CD4-positive, alpha-beta T cell treated with Interleukin-21 for 1 hour (primary cell): ENCODE results near the gene CCL11.
A peak's percentile ranks its signal among the peaks of the same experiment; 100 is the strongest.

ENCODE experiments used
- DNase-seq: peaks from one replicate; pipeline ENCODE4 v3.0.0-alpha.2; 2020

CCL11 gene

DNA sequence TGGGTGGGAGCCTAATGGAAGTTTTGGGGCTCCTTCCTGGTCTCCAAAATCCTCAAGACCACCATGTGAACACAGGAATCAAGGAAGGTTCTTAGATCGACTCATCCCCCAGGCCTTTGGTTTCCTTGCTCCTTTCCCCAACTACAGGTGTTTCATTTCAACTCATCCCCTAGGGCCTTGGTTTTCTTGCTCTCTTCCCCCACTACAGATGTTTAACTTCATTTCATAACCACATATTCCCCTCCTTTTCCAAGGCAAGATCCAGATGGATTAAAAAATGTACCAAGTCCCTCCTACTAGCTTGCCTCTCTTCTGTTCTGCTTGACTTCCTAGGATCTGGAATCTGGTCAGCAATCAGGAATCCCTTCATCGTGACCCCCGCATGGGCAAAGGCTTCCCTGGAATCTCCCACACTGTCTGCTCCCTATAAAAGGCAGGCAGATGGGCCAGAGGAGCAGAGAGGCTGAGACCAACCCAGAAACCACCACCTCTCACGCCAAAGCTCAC is at the start of gene CCL11:
Gene CCL11 (plus strand): TSS at position 457 of the 507 bp plus-strand sequence. CDS start 67 bp downstream, outside the sequence.
- no peak for DNase-seq

DNA sequence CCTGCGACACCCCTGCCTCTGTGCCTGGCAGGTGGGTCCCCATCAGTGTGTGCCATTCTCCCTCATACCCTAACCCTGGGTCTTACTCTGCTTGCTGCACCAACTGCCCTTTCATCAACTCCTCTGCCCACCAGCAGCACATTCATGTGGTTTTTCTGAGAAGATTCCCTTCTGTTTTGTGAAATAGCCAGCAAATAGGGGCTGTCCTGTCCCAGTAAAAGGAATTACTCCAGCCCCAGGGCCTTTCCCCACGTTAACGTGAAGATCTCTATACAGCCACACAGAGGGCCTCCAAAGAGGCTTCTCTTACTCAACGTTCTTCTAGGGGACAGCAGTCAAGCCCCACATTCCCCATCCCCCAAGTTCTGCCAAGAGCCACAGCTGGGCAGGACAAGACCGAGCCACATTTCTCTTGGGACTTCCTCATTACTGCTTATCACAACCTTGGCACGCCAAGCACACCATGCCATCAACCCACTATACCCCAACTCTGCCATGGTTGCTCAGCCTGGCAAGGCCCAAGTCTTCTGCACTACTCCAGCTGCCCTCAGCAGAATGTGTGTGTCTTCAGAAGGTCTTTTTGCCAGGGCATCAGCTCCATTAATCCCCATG is 49.2 kb upstream of the CCL11 start:
- DNase-seq, result no peak

DNA sequence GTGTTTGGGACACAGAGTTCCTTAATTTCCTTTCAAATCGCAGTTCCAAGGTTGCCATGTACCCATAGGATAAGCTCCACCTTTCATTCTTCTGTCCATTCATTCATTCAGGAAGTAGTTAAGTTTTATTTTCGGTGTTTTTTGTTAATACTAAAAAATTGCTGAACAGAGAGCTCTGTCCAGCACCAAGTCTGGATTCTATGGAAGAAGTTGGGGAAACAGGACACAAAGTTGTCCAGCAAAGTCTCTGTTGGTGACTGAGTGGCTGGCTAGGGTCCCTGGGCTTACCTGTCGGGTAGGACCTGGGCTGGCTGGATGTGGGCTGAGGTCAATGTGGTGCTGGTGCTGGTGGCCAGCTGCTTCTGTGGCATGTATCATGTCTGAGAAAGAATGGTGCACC is 48.1 kb upstream of the CCL11 start:
- no peak for DNase-seq

DNA sequence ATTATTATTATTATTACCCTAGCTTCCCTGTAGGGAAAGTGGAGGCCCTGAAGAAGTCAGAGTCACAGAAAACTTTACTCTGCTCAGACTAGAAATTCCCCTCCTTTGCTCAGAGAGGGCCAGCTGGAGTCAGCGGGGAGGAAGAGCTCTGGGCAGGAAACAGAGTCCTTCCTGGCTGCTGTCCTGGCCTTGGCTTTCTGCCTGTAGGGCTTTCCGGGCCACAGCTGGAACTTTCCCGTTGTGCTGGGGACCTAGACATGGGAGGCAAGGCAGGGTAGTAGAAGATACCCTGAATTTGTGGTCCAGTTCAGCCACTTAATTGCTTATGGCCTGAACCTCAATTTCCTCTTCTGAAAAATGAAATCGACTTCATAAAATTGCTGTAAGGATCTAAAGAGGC is 44.5 kb upstream of the CCL11 start:
- no peak for DNase-seq

- peak; percentile 4 for DNase-seq
These were observed 42.8 kb upstream of the CCL11 start for GRCh38 chr17:34242587-34243363.

DNA sequence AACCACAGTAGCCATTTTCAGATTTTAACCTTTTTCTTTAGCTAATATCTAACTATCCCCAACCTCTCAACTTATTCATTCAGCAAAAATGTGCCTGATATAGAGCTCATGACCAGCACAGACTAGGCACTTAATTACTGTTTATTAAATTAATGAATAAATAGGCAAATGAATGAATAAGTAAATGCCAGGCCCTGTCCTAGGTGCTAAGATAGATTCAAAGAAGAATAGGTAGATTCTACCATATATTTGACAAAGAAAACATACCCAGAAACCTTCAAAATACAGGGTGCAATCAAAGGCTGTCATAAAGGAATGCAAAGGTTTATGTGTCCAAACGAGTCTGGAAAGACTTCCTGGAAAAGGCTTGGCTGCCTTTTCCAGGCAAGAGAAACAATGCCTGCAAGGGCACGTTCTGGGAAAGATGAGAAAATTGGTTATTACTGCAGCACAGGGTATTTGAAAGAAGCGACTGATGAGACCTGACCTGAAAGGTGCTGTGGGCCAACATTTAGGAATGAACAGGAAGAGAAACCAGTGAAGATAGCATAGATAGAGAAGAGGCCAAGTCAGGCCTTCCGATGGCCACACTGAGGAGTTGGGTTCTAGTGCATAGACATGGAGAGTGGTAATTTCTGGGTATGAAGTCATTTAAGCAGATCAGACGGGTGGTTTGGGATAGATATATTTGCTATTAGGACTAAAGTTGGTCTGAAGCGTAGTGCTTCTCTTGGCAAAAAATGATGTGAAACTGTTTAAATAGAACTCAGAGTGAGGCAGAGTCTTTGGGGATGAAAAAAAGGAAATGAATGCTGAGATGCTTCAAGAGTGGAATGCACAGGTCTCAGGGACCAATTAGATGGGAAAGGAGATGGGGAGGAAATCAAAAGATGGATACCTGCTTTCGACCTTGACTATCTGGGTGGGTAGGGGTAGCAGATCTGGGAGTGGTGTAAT is 41.9 kb upstream of the CCL11 start:
- no peak for DNase-seq

DNA sequence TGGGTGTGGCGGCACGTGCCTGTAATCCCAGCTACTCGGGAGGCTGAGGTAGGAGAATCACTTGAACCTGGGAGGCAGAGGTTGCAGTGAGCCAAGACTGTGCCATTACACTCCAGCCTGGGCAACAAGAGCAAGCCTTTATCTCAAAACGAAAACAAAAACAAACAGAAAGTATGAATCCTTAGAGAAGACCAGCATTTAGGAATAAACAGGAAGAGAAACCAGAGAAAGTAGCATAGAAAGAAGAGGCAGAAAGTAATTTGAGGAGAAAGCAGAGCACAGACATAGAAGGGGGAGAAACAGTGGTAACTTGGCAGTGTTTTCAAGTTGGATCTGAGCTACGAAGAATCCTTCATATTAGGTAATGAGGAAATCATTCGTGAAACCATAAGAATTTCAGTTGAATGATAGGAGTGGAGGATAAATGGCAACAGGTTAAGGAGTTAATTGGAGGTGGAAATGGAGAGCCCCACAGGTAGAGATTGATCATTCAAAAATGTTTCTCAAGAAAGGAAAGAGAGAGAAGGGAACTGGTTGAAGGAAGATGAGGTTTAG is 40.1 kb upstream of the CCL11 start:
- DNase-seq, result no peak

- peak; percentile 12 for DNase-seq
These were observed 39.1 kb upstream of the CCL11 start for GRCh38 chr17:34246446-34246845.

- no peak for DNase-seq
These were observed 38.7 kb upstream of the CCL11 start for GRCh38 chr17:34246881-34247280.

GRCh38 chr17:34248511-34249024 is 37.0 kb upstream of the CCL11 start:
- no peak for DNase-seq

- no peak for DNase-seq
These were observed 36.5 kb upstream of the CCL11 start for GRCh38 chr17:34249061-34249460.

DNA sequence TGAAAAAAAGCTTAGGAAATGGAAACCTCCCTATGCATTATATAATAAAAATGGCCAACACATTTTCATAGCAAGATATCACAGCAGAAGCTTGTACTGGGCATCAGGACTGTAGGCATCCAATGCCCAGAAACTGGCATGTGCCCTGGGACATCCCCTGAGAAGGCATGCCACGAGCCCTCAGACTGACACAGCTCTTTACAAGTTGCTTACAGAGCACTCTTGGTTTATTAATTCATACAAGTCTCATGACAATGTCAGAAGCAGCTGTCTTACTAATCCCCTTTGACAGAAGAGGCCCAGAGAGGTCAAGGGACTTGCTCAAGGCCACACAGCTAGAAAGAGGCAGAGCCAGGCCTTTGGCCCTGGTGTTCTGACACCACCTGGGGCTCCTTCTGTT is 36.1 kb upstream of the CCL11 start:
- DNase-seq, result no peak

- no peak for DNase-seq
These were observed 34.4 kb upstream of the CCL11 start for GRCh38 chr17:34251186-34251585.

- DNase-seq, result no peak
These were observed 33.5 kb upstream of the CCL11 start for GRCh38 chr17:34252095-34252443.

GRCh38 chr17:34252444-34253138 is 33.0 kb upstream of the CCL11 start:
- no peak for DNase-seq

- no peak for DNase-seq
These were observed 32.4 kb upstream of the CCL11 start for GRCh38 chr17:34253139-34253525.

GRCh38 chr17:34254146-34254545 is 31.4 kb upstream of the CCL11 start:
- DNase-seq, result no peak

- no peak for DNase-seq
These were observed 30.7 kb upstream of the CCL11 start, which contains the start of gene CCL2 for GRCh38 chr17:34254651-34255380. Gene CCL2, plus strand, starts transcription at chr17:34255285. Its CDS starts 65 bp downstream, at chr17:34255350.

DNA sequence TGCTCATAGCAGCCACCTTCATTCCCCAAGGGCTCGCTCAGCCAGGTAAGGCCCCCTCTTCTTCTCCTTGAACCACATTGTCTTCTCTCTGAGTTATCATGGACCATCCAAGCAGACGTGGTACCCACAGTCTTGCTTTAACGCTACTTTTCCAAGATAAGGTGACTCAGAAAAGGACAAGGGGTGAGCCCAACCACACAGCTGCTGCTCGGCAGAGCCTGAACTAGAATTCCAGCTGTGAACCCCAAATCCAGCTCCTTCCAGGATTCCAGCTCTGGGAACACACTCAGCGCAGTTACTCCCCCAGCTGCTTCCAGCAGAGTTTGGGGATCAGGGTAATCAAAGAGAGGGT is 30.2 kb upstream of the CCL11 start:
- no peak for DNase-seq

DNA sequence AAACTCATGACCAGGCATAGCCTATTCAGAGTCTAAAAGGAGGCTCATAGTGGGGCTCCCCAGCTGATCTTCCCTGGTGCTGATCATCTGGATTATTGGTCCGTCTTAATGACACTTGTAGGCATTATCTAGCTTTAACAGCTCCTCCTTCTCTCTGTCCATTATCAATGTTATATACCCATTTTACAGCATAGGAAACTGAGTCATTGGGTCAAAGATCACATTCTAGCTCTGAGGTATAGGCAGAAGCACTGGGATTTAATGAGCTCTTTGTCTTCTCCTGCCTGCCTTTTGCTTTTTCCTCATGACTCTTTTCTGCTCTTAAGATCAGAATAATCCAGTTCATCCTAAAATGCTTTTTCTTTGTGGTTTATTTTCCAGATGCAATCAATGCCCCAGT is 29.7 kb upstream of the CCL11 start:
- no peak for DNase-seq

DNA sequence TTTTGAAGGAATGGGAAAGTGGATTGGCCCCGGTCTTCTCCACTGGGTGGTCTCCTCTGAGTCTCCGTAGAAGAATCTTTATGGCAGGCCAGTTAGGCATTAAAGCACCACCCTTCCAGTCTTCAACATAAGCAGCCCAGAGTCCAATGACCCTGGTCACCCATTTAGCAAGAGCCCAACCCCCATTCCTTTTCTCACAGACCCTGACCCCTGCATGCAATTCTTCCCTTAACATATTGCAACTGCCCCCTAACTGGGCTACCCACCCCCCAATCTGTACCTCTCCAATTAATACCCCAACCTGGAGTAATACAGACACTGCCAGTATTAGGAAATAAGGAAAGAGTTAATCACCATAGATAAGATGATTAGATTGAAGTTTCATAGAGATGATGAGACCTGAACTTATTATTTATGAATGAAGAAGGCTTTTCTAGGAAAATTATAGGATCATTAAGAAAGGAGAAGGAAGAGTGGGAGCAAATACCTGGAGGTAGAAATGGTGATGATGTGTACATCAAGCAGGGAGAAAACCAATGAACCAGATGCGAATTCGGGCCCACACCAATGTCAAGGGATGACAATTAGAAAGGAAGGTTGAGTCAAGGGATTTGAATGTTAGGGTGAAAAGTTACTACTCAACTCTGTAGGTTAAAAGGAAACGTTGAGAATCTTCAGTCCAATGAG is 28.1 kb upstream of the CCL11 start:
- DNase-seq, result no peak
